H9 (cell line): Measurements from ENCODE around the gene MAPK1IP1L. TPM values are rescaled to one million over a fixed set of nuclear protein-coding genes. Genes with fewer than 3 reads are reported as not detected.

Experiments used
- DNase-seq: peaks from one replicate; pipeline ENCODE4 v3.0.0-alpha.2; 2017
- H2AFZ ChIP-seq: one replicate; pipeline ENCODE4 v1.6.1; 2013; ENCODE audit warnings: mild to moderate bottlenecking, low read length, control low read depth, moderate library complexity
- H2AK5ac ChIP-seq: 2 replicates; pipeline ENCODE4 v1.6.1; 2013; ENCODE audit warnings: low read length, control low read depth, mixed read lengths; ENCODE audit not compliant: insufficient read length
- H2BK120ac ChIP-seq: one replicate; pipeline ENCODE4 v1.6.1; 2013; ENCODE audit warnings: low read depth, mild to moderate bottlenecking, low read length, control low read depth, inconsistent platforms; ENCODE audit not compliant: poor library complexity, severe bottlenecking
- H2BK12ac ChIP-seq: 2 replicates; pipeline ENCODE4 v1.6.1; 2013; ENCODE audit warnings: low read length, control low read depth, mixed read lengths, low read depth; ENCODE audit not compliant: insufficient read length
- H2BK15ac ChIP-seq: 2 replicates; pipeline ENCODE4 v1.6.1; 2013; ENCODE audit warnings: low read depth, low read length, control low read depth
- H2BK20ac ChIP-seq: one replicate; pipeline ENCODE4 v1.6.1; 2013; ENCODE audit warnings: low read depth, mild to moderate bottlenecking, low read length, control low read depth, inconsistent platforms; ENCODE audit not compliant: poor library complexity, severe bottlenecking
- H2BK5ac ChIP-seq: 2 replicates; pipeline ENCODE4 v1.6.1; 2013; ENCODE audit warnings: low read length, control low read depth, mixed read lengths; ENCODE audit not compliant: insufficient read length
- H3K14ac ChIP-seq: 2 replicates; pipeline ENCODE4 v1.6.1; 2013; ENCODE audit warnings: low read length, control low read depth; ENCODE audit not compliant: insufficient read depth
- H3K18ac ChIP-seq: 2 replicates; pipeline ENCODE4 v1.6.1; 2013; ENCODE audit warnings: low read depth, mild to moderate bottlenecking, mixed read lengths, low read length, control low read depth; ENCODE audit not compliant: insufficient read length
- H3K23ac ChIP-seq: 2 replicates; pipeline ENCODE4 v1.6.1; 2013; ENCODE audit warnings: low read length, control low read depth, mixed read lengths, low read depth; ENCODE audit not compliant: insufficient read length
- H3K23me2 ChIP-seq: 2 replicates; pipeline ENCODE4 v1.6.1; 2013; ENCODE audit warnings: low read depth, mild to moderate bottlenecking, mixed read lengths, low read length, control low read depth; ENCODE audit not compliant: insufficient read length, poor library complexity, severe bottlenecking
- H3K27ac ChIP-seq: 2 replicates; pipeline ENCODE4 v1.5.1; 2013; ENCODE audit warnings: low read length, control low read depth, mixed read lengths, low read depth; ENCODE audit not compliant: insufficient read length
- H3K27me3 ChIP-seq: 2 replicates; pipeline ENCODE4 v1.6.1; 2013; ENCODE audit warnings: low read length, control low read depth, inconsistent platforms; ENCODE audit not compliant: insufficient read depth
- H3K4ac ChIP-seq: 2 replicates; pipeline ENCODE4 v1.6.1; 2013; ENCODE audit warnings: low read depth, mild to moderate bottlenecking, control low read depth, inconsistent platforms, low read length, moderate library complexity
- H3K4me1 ChIP-seq: 2 replicates; pipeline ENCODE4 v1.6.1; 2013; ENCODE audit warnings: low read length, control low read depth, inconsistent platforms; ENCODE audit not compliant: insufficient read depth
- H3K4me2 ChIP-seq: 2 replicates; pipeline ENCODE4 v1.6.1; 2013; ENCODE audit warnings: low read length, control low read depth, mixed read lengths; ENCODE audit not compliant: insufficient read length, insufficient read depth
- H3K56ac ChIP-seq: 2 replicates; pipeline ENCODE4 v1.6.1; 2013; ENCODE audit warnings: low read depth, mild to moderate bottlenecking, mixed read lengths, low read length, control low read depth; ENCODE audit not compliant: insufficient read length
- H3K79me1 ChIP-seq: 2 replicates; pipeline ENCODE4 v1.6.1; 2013; ENCODE audit warnings: low read depth, mild to moderate bottlenecking, moderate library complexity, low read length, control low read depth, inconsistent platforms; ENCODE audit not compliant: insufficient read depth, poor library complexity, severe bottlenecking
- H3K79me2 ChIP-seq: 2 replicates; pipeline ENCODE4 v1.6.1; 2013; ENCODE audit warnings: low read length, control low read depth, inconsistent platforms; ENCODE audit not compliant: insufficient read depth
- H3K9ac ChIP-seq: 2 replicates; pipeline ENCODE4 v1.6.1; 2013; ENCODE audit warnings: low read length, control low read depth, mixed read lengths; ENCODE audit not compliant: insufficient read length; ENCODE audit errors: extremely low read depth
- H3K9me3 ChIP-seq: one replicate; pipeline ENCODE4 v1.6.1; 2013; ENCODE audit warnings: low read depth, low read length, inconsistent platforms; ENCODE audit not compliant: control insufficient read depth
- H3T11ph ChIP-seq: one replicate; pipeline ENCODE4 v1.6.1; 2013; ENCODE audit warnings: mild to moderate bottlenecking, low read length, control low read depth, inconsistent platforms
- H4K20me1 ChIP-seq: one replicate; pipeline ENCODE4 v1.6.1; 2013; ENCODE audit not compliant: control insufficient read depth, insufficient read length, insufficient read depth
- H4K5ac ChIP-seq: 2 replicates; pipeline ENCODE4 v1.6.1; 2013; ENCODE audit warnings: low read depth, mild to moderate bottlenecking, mixed read lengths, low read length, control low read depth; ENCODE audit not compliant: insufficient read length
- H4K8ac ChIP-seq: replicated peaks from 2 replicates; pipeline ENCODE4 v1.6.1; 2013; ENCODE audit warnings: low read length, control low read depth, mixed read lengths, low read depth; ENCODE audit not compliant: insufficient read length
- H4K91ac ChIP-seq: 2 replicates; pipeline ENCODE4 v1.6.1; 2013; ENCODE audit warnings: low read depth, mild to moderate bottlenecking, moderate library complexity, mixed read lengths, low read length, control low read depth; ENCODE audit not compliant: insufficient read length
- H3K27ac Mint-ChIP-seq, 3 experiments: 2 replicates in 2 of 3; 3 replicates in 1 of 3; pipeline ENCODE4 v1.8.0; 2020 to 2021; ENCODE audit warnings: mixed read lengths in 3 of 3, mild to moderate bottlenecking in 1 of 3, moderate library complexity in 1 of 3
- H3K27me3 Mint-ChIP-seq: 2 replicates; pipeline ENCODE4 v1.8.0; 2021; ENCODE audit warnings: low read depth, mild to moderate bottlenecking, moderate library complexity, mixed read lengths
- H3K36me3 Mint-ChIP-seq, 3 experiments: 2 replicates in 2 of 3; 3 replicates in 1 of 3; pipeline ENCODE4 v1.8.0; 2020 to 2021; ENCODE audit warnings: low read depth in 3 of 3, mixed read lengths in 3 of 3; ENCODE audit not compliant: insufficient read depth in 1 of 3
- H3K4me1 Mint-ChIP-seq, 2 experiments: 2 replicates each; pipeline ENCODE4 v1.8.0; 2020; ENCODE audit warnings: mixed read lengths in 2 of 2
- H3K4me3 Mint-ChIP-seq, 2 experiments: 2 replicates in 1 of 2; 3 replicates in 1 of 2; pipeline ENCODE4 v1.8.0; 2020 to 2021; ENCODE audit warnings: mild to moderate bottlenecking in 2 of 2, mixed read lengths in 2 of 2, moderate library complexity in 1 of 2
- H3K9me3 Mint-ChIP-seq, 2 experiments: 2 replicates in 1 of 2; 3 replicates in 1 of 2; pipeline ENCODE4 v1.8.0; 2020; ENCODE audit warnings: mild to moderate bottlenecking in 2 of 2, mixed read lengths in 2 of 2, moderate library complexity in 1 of 2
- CTCF ChIP-seq: fragments of 200-600 bp; sonication (generic); conservative IDR thresholded peaks from 3 replicates; pipeline ENCODE4 v1.8.0; 2021; ENCODE audit warnings: antibody characterized with exemption, mild to moderate bottlenecking
- WGBS: extraction: QIAGEN DNeasy Blood & Tissue Kit; methylation state at CpG from one replicate; pipeline ENCODE4 v1.1.7; 2013; ENCODE audit warnings: missing lambda C conversion rate, low lambda C conversion rate, mixed read lengths; ENCODE audit not compliant: insufficient read length; ENCODE audit errors: extremely low coverage; 5-methylcytosine and 5-hydroxymethylcytosine counted together
- total RNA-seq: library from RNA; stranded (reverse); gene quantifications from 2 replicates; pipeline ENCODE4 v1.2.1, GENCODE V29; 2021

The MAPK1IP1L gene
- total RNA-seq, 1 experiment from 2014 or later: 133 TPM

GRCh38 chr14:55048900-55049436 is 2.5 kb upstream of the MAPK1IP1L start:
- Histone ChIP-seq H3K14ac (no peak overlapping the region), H2BK12ac (no peak overlapping the region), H3K23ac (no peak overlapping the region), H3K79me2 (peaks cover 17% of the 10 kb centered on the region; the same call in 1 of the 2 replicates), H2AK5ac (no peak overlapping the region), H3K4ac (no peak overlapping the region), H3K4me1 (no peaks in the 10 kb centered on the region; the same call in 1 of the 2 replicates), H3K56ac (no peak overlapping the region), H3K9ac (no peak overlapping the region), H3K18ac (no peak overlapping the region), H3K27ac (no peak overlapping the region), H3K23me2 (peaks cover 10% of the 10 kb centered on the region), H2BK20ac (no peak overlapping the region), H3K4me2 (no peak overlapping the region), H3K79me1 (peaks cover 7% of the 10 kb centered on the region), H4K5ac (no peak overlapping the region), H4K91ac (no peak overlapping the region), H3T11ph (no peak overlapping the region), H2BK120ac (no peak overlapping the region), H2BK15ac (no peak overlapping the region), H2AFZ (no peak overlapping the region), H4K20me1 (no peaks in the 10 kb centered on the region), H4K8ac (no peak overlapping the region), H3K9me3 (no peaks in the 10 kb centered on the region), H2BK5ac (no peak overlapping the region), H3K27me3 (no peaks in the 10 kb centered on the region)
- H3K4me3 Mint-ChIP-seq: no peak overlapping the region
- DNase-seq: no peak
- no peak overlapping the region for H3K27ac Mint-ChIP-seq
- H3K36me3 Mint-ChIP-seq: peaks cover 7 to 16% (median 13%) of the 10 kb centered on the region in 3 experiments; a peak in 6 of 7 replicates
- no CpG with 5 or more reads among the region's 2 CpGs for WGBS
- no peak for TF ChIP-seq CTCF
- peaks cover 21 to 22% of the 10 kb centered on the region in 2 experiments for H3K4me1 Mint-ChIP-seq
- no peaks in the 10 kb centered on the region for H3K27me3 Mint-ChIP-seq
- H3K9me3 Mint-ChIP-seq: no peaks in the 10 kb centered on the region; a peak in 1 of 5 replicates
